ENCODE measurements around the gene SPOCK1. TPM values are rescaled to one million over a fixed set of nuclear protein-coding genes. Genes with fewer than 3 reads are reported as not detected.

Gene SPOCK1
- total and polyA plus RNA-seq, 5 donors from 2014 or later: 0.27 TPM; not detected in 4

- H3K27me3 ChIP-seq (ENCODE audit: control insufficient read depth, insufficient read depth, low read length): no peaks in the 10 kb centered on the region
- no peaks in the 10 kb centered on the region for H3K9me3 Mint-ChIP-seq
- no peaks in the 10 kb centered on the region for H3K4me1 Mint-ChIP-seq
- no peak for DNase-seq
- H3K4me3 ChIP-seq (ENCODE audit: low read depth, low read length): no peak overlapping the region
- H3K27ac Mint-ChIP-seq: no peak overlapping the region
- no peak overlapping the region for H3K27ac ChIP-seq (ENCODE audit: insufficient read depth, low read length, poor library complexity, severe bottlenecking)
- no peak for ATAC-seq (ENCODE audit: low read depth in 2 of 2)
- no peaks in the 10 kb centered on the region for H3K36me3 Mint-ChIP-seq
- no peaks in the 10 kb centered on the region for H3K4me1 ChIP-seq (ENCODE audit: control insufficient read depth, insufficient read depth, low read length, poor library complexity, severe bottlenecking)
- no peaks in the 10 kb centered on the region for H3K27me3 Mint-ChIP-seq
- no peak overlapping the region for H3K4me3 Mint-ChIP-seq
- no peaks in the 10 kb centered on the region for H3K36me3 ChIP-seq (ENCODE audit: control insufficient read depth, insufficient read depth, low read length)
- no peaks in the 10 kb centered on the region for H3K9me3 ChIP-seq (ENCODE audit: control insufficient read depth in 2 of 2, low read length in 2 of 2)
Measured at GRCh38 chr5:137136991-137137632, 362.0 kb downstream of the SPOCK1 start.

DNA sequence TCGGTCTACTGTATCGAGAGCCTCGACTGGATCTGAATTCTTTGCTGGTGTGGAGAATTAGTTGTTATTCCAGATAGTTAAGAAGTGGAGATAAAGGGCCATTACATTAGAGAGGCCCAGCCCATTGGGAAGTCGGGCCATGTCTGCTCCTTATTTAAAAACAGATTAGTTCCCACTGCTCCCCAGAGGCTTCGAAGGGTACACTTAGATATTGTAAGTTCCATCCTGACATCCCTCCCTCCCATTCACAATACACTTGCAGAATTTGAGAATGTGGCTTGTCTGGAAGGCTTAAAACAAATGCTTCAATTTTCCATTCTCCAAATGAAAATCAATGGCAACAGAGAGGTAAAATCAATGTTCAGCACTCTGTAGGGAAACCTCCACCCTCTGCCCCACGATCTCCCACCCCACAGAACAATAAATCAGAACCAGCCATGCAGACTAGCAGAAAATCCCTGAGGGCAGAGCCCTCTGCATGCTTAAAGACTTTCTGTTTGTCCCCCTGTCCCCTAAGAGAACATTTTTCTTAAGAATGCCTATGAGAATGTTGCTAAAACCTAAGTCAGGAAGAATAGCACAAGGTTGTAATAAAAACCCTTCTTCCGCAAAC is 364.1 kb downstream of the SPOCK1 start:
- Mint-ChIP-seq H3K27me3 (no peaks in the 10 kb centered on the region), H3K27ac (no peak overlapping the region)

GRCh38 chr5:137129886-137130680 is 369.0 kb downstream of the SPOCK1 start:
- Histone ChIP-seq H3K27me3 (ENCODE audit: control insufficient read depth, insufficient read depth, low read length) (no peaks in the 10 kb centered on the region), H3K9me3 (ENCODE audit: control insufficient read depth in 2 of 2, low read length in 2 of 2) (no peaks in the 10 kb centered on the region), H3K4me1 (ENCODE audit: control insufficient read depth, insufficient read depth, low read length, poor library complexity, severe bottlenecking) (no peaks in the 10 kb centered on the region), H3K4me3 (ENCODE audit: low read depth, low read length) (no peak overlapping the region), H3K36me3 (ENCODE audit: control insufficient read depth, insufficient read depth, low read length) (no peaks in the 10 kb centered on the region), H3K27ac (ENCODE audit: insufficient read depth, low read length, poor library complexity, severe bottlenecking) (no peak overlapping the region)
- no peak overlapping the region for H3K4me3 Mint-ChIP-seq
- peaks cover 0 to 2% (median 0%) of the 10 kb centered on the region in 7 donors for H3K9me3 Mint-ChIP-seq
- no peaks in the 10 kb centered on the region for H3K4me1 Mint-ChIP-seq
- H3K36me3 Mint-ChIP-seq: no peaks in the 10 kb centered on the region
- no peak for DNase-seq
- no peak for ATAC-seq (ENCODE audit: low read depth in 2 of 2)
- peak overlapping the region in 1 of 3 donors; percentile 10 for H3K27ac Mint-ChIP-seq
- no peaks in the 10 kb centered on the region for H3K27me3 Mint-ChIP-seq

More for the DNA sequence above, 364.1 kb downstream of the SPOCK1 start:
- H3K36me3 ChIP-seq (ENCODE audit: control insufficient read depth, insufficient read depth, low read length): no peaks in the 10 kb centered on the region
- H3K27me3 ChIP-seq (ENCODE audit: control insufficient read depth, insufficient read depth, low read length): no peaks in the 10 kb centered on the region
- Mint-ChIP-seq H3K4me1 (no peaks in the 10 kb centered on the region), H3K4me3 (no peak overlapping the region), H3K9me3 (no peaks in the 10 kb centered on the region), H3K36me3 (no peaks in the 10 kb centered on the region)
- H3K4me1 ChIP-seq (ENCODE audit: control insufficient read depth, insufficient read depth, low read length, poor library complexity, severe bottlenecking): no peaks in the 10 kb centered on the region
- ATAC-seq (ENCODE audit: low read depth in 2 of 2) (no peak), DNase-seq (no peak)
- H3K9me3 ChIP-seq (ENCODE audit: control insufficient read depth in 2 of 2, low read length in 2 of 2): no peaks in the 10 kb centered on the region
- no peak overlapping the region for H3K27ac ChIP-seq (ENCODE audit: insufficient read depth, low read length, poor library complexity, severe bottlenecking)
- H3K4me3 ChIP-seq (ENCODE audit: low read depth, low read length): no peak overlapping the region

- H3K4me1 ChIP-seq (ENCODE audit: control insufficient read depth, insufficient read depth, low read length, poor library complexity, severe bottlenecking): no peaks in the 10 kb centered on the region
- no peaks in the 10 kb centered on the region for H3K4me1 Mint-ChIP-seq
- peaks cover 0 to 2% (median 0%) of the 10 kb centered on the region in 7 donors for H3K9me3 Mint-ChIP-seq
- no peaks in the 10 kb centered on the region for H3K27me3 Mint-ChIP-seq
- no peaks in the 10 kb centered on the region for H3K36me3 ChIP-seq (ENCODE audit: control insufficient read depth, insufficient read depth, low read length)
- H3K9me3 ChIP-seq (ENCODE audit: control insufficient read depth in 2 of 2, low read length in 2 of 2): no peaks in the 10 kb centered on the region
- no peak overlapping the region for H3K27ac Mint-ChIP-seq
- DNase-seq (no peak), ATAC-seq (ENCODE audit: low read depth in 2 of 2) (no peak)
- no peak overlapping the region for H3K4me3 ChIP-seq (ENCODE audit: low read depth, low read length)
- H3K27me3 ChIP-seq (ENCODE audit: control insufficient read depth, insufficient read depth, low read length): no peaks in the 10 kb centered on the region
- H3K36me3 Mint-ChIP-seq: no peaks in the 10 kb centered on the region
- no peak overlapping the region for H3K4me3 Mint-ChIP-seq
- no peak overlapping the region for H3K27ac ChIP-seq (ENCODE audit: insufficient read depth, low read length, poor library complexity, severe bottlenecking)
Measured at GRCh38 chr5:137128012-137128411, 371.1 kb downstream of the SPOCK1 start.

DNA sequence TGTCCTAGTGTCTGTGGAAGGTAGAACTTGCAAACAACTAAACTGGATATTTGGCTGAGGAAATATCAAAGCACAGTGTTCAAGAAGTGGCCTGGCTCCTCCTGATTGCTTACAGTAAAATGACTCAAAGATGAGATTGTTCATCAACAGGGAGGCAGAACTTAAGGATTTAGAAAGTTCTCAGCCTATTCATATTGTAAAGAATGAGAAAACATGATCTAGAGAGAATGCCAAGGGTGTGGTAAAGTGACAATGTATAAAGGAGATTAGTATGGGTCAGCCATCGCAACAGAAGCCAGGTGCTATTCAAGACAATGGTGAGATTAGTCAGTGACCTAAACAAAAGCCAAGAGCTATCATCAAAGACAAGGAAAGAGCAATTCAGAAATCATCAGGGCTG is 372.3 kb downstream of the SPOCK1 start:
- no peaks in the 10 kb centered on the region for H3K4me1 Mint-ChIP-seq
- DNase-seq: no peak
- ATAC-seq (ENCODE audit: low read depth in 2 of 2): no peak
- H3K36me3 Mint-ChIP-seq: no peaks in the 10 kb centered on the region
- Histone ChIP-seq H3K27ac (ENCODE audit: insufficient read depth, low read length, poor library complexity, severe bottlenecking) (no peak overlapping the region), H3K4me1 (ENCODE audit: control insufficient read depth, insufficient read depth, low read length, poor library complexity, severe bottlenecking) (no peaks in the 10 kb centered on the region), H3K4me3 (ENCODE audit: low read depth, low read length) (no peak overlapping the region), H3K27me3 (ENCODE audit: control insufficient read depth, insufficient read depth, low read length) (no peaks in the 10 kb centered on the region), H3K9me3 (ENCODE audit: control insufficient read depth in 2 of 2, low read length in 2 of 2) (no peaks in the 10 kb centered on the region), H3K36me3 (ENCODE audit: control insufficient read depth, insufficient read depth, low read length) (no peaks in the 10 kb centered on the region)
- peaks cover 0 to 2% (median 0%) of the 10 kb centered on the region in 7 donors for H3K9me3 Mint-ChIP-seq
- H3K27me3 Mint-ChIP-seq: no peaks in the 10 kb centered on the region
- H3K4me3 Mint-ChIP-seq: no peak overlapping the region
- H3K27ac Mint-ChIP-seq: no peak overlapping the region

DNA sequence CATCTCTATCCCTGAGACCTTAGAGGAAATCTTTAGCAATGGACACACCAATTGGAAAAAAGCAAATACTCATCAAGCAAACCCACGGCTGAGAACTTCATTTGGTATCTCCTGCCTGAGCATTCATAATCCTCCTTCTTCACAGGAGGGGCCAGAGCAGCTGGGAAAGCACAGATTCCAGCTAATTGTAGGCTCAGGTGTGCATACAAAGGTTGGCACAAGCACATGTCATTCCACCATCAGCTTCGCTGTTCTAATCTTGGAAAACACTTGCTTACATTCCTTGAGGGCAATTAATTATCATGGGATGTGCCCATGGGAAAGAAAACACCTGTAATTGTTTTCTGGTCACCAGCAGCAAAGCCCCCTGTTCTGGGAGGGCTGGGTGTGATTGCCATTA is 376.6 kb downstream of the SPOCK1 start:
- Histone ChIP-seq H3K27ac (ENCODE audit: insufficient read depth, low read length, poor library complexity, severe bottlenecking) (no peak overlapping the region), H3K4me1 (ENCODE audit: control insufficient read depth, insufficient read depth, low read length, poor library complexity, severe bottlenecking) (no peaks in the 10 kb centered on the region), H3K9me3 (ENCODE audit: control insufficient read depth in 2 of 2, low read length in 2 of 2) (no peaks in the 10 kb centered on the region), H3K36me3 (ENCODE audit: control insufficient read depth, insufficient read depth, low read length) (no peaks in the 10 kb centered on the region), H3K27me3 (ENCODE audit: control insufficient read depth, insufficient read depth, low read length) (no peaks in the 10 kb centered on the region), H3K4me3 (ENCODE audit: low read depth, low read length) (no peak overlapping the region)
- Mint-ChIP-seq H3K27me3 (no peaks in the 10 kb centered on the region), H3K4me3 (no peak overlapping the region), H3K27ac (no peak overlapping the region), H3K4me1 (no peaks in the 10 kb centered on the region), H3K36me3 (no peaks in the 10 kb centered on the region), H3K9me3 (peaks cover 0 to 2% (median 0%) of the 10 kb centered on the region in 7 donors)
- DNase-seq: no peak
- ATAC-seq (ENCODE audit: low read depth in 2 of 2): no peak

DNA sequence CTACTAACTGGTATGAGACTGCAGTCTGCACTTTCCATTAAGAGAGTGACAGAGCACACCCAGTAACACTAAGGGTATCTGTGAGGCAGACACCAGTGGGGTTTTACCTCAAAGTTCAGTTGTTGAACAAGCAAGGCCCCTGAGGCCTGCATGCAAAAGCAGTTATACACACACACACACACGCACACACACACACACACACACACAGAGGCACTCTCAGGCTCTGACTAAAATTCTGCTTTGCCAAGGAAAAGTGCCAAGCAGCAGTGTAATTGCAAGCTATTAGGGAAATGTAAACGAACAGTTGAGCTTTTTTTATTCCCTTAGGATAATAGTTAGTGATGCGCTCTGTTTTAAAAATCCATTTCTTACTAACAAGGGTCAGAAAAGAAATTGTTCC is 377.1 kb downstream of the SPOCK1 start:
- H3K36me3 ChIP-seq (ENCODE audit: control insufficient read depth, insufficient read depth, low read length): no peaks in the 10 kb centered on the region
- H3K9me3 ChIP-seq (ENCODE audit: control insufficient read depth in 2 of 2, low read length in 2 of 2): no peaks in the 10 kb centered on the region
- no peaks in the 10 kb centered on the region for H3K4me1 ChIP-seq (ENCODE audit: control insufficient read depth, insufficient read depth, low read length, poor library complexity, severe bottlenecking)
- H3K4me1 Mint-ChIP-seq: no peaks in the 10 kb centered on the region
- H3K27ac Mint-ChIP-seq: no peak overlapping the region
- H3K36me3 Mint-ChIP-seq: no peaks in the 10 kb centered on the region
- no peaks in the 10 kb centered on the region for H3K27me3 ChIP-seq (ENCODE audit: control insufficient read depth, insufficient read depth, low read length)
- ATAC-seq (ENCODE audit: low read depth in 2 of 2): no peak
- H3K27ac ChIP-seq (ENCODE audit: insufficient read depth, low read length, poor library complexity, severe bottlenecking): no peak overlapping the region
- H3K9me3 Mint-ChIP-seq: peaks cover 0 to 2% (median 0%) of the 10 kb centered on the region in 7 donors
- H3K27me3 Mint-ChIP-seq: no peaks in the 10 kb centered on the region
- no peak overlapping the region for H3K4me3 ChIP-seq (ENCODE audit: low read depth, low read length)
- DNase-seq: no peak
- H3K4me3 Mint-ChIP-seq: no peak overlapping the region

Measured in CD4-positive, CD25-positive, alpha-beta regulatory T cell (primary cell).